H9 (cell line): ENCODE results near the gene FYCO1. TPM values are rescaled to one million over a fixed set of nuclear protein-coding genes. Genes with fewer than 3 reads are reported as not detected.

Source experiments
- DNase-seq: peaks from one replicate; pipeline ENCODE4 v3.0.0-alpha.2; 2017
- H2AFZ ChIP-seq: one replicate; pipeline ENCODE4 v1.6.1; 2013; ENCODE audit warnings: mild to moderate bottlenecking, low read length, control low read depth, moderate library complexity
- H2AK5ac ChIP-seq: 2 replicates; pipeline ENCODE4 v1.6.1; 2013; ENCODE audit warnings: low read length, control low read depth, mixed read lengths; ENCODE audit not compliant: insufficient read length
- H2BK120ac ChIP-seq: one replicate; pipeline ENCODE4 v1.6.1; 2013; ENCODE audit warnings: low read depth, mild to moderate bottlenecking, low read length, control low read depth, inconsistent platforms; ENCODE audit not compliant: poor library complexity, severe bottlenecking
- H2BK12ac ChIP-seq: 2 replicates; pipeline ENCODE4 v1.6.1; 2013; ENCODE audit warnings: low read length, control low read depth, mixed read lengths, low read depth; ENCODE audit not compliant: insufficient read length
- H2BK15ac ChIP-seq: 2 replicates; pipeline ENCODE4 v1.6.1; 2013; ENCODE audit warnings: low read depth, low read length, control low read depth
- H2BK20ac ChIP-seq: one replicate; pipeline ENCODE4 v1.6.1; 2013; ENCODE audit warnings: low read depth, mild to moderate bottlenecking, low read length, control low read depth, inconsistent platforms; ENCODE audit not compliant: poor library complexity, severe bottlenecking
- H2BK5ac ChIP-seq: 2 replicates; pipeline ENCODE4 v1.6.1; 2013; ENCODE audit warnings: low read length, control low read depth, mixed read lengths; ENCODE audit not compliant: insufficient read length
- H3K14ac ChIP-seq: 2 replicates; pipeline ENCODE4 v1.6.1; 2013; ENCODE audit warnings: low read length, control low read depth; ENCODE audit not compliant: insufficient read depth
- H3K18ac ChIP-seq: 2 replicates; pipeline ENCODE4 v1.6.1; 2013; ENCODE audit warnings: low read depth, mild to moderate bottlenecking, mixed read lengths, low read length, control low read depth; ENCODE audit not compliant: insufficient read length
- H3K23ac ChIP-seq: 2 replicates; pipeline ENCODE4 v1.6.1; 2013; ENCODE audit warnings: low read length, control low read depth, mixed read lengths, low read depth; ENCODE audit not compliant: insufficient read length
- H3K23me2 ChIP-seq: 2 replicates; pipeline ENCODE4 v1.6.1; 2013; ENCODE audit warnings: low read depth, mild to moderate bottlenecking, mixed read lengths, low read length, control low read depth; ENCODE audit not compliant: insufficient read length, poor library complexity, severe bottlenecking
- H3K27ac ChIP-seq: 2 replicates; pipeline ENCODE4 v1.5.1; 2013; ENCODE audit warnings: low read length, control low read depth, mixed read lengths, low read depth; ENCODE audit not compliant: insufficient read length
- H3K27me3 ChIP-seq: 2 replicates; pipeline ENCODE4 v1.6.1; 2013; ENCODE audit warnings: low read length, control low read depth, inconsistent platforms; ENCODE audit not compliant: insufficient read depth
- H3K4ac ChIP-seq: 2 replicates; pipeline ENCODE4 v1.6.1; 2013; ENCODE audit warnings: low read depth, mild to moderate bottlenecking, control low read depth, inconsistent platforms, low read length, moderate library complexity
- H3K4me1 ChIP-seq: 2 replicates; pipeline ENCODE4 v1.6.1; 2013; ENCODE audit warnings: low read length, control low read depth, inconsistent platforms; ENCODE audit not compliant: insufficient read depth
- H3K4me2 ChIP-seq: 2 replicates; pipeline ENCODE4 v1.6.1; 2013; ENCODE audit warnings: low read length, control low read depth, mixed read lengths; ENCODE audit not compliant: insufficient read length, insufficient read depth
- H3K56ac ChIP-seq: 2 replicates; pipeline ENCODE4 v1.6.1; 2013; ENCODE audit warnings: low read depth, mild to moderate bottlenecking, mixed read lengths, low read length, control low read depth; ENCODE audit not compliant: insufficient read length
- H3K79me1 ChIP-seq: 2 replicates; pipeline ENCODE4 v1.6.1; 2013; ENCODE audit warnings: low read depth, mild to moderate bottlenecking, moderate library complexity, low read length, control low read depth, inconsistent platforms; ENCODE audit not compliant: insufficient read depth, poor library complexity, severe bottlenecking
- H3K79me2 ChIP-seq: 2 replicates; pipeline ENCODE4 v1.6.1; 2013; ENCODE audit warnings: low read length, control low read depth, inconsistent platforms; ENCODE audit not compliant: insufficient read depth
- H3K9ac ChIP-seq: 2 replicates; pipeline ENCODE4 v1.6.1; 2013; ENCODE audit warnings: low read length, control low read depth, mixed read lengths; ENCODE audit not compliant: insufficient read length; ENCODE audit errors: extremely low read depth
- H3K9me3 ChIP-seq: one replicate; pipeline ENCODE4 v1.6.1; 2013; ENCODE audit warnings: low read depth, low read length, inconsistent platforms; ENCODE audit not compliant: control insufficient read depth
- H3T11ph ChIP-seq: one replicate; pipeline ENCODE4 v1.6.1; 2013; ENCODE audit warnings: mild to moderate bottlenecking, low read length, control low read depth, inconsistent platforms
- H4K20me1 ChIP-seq: one replicate; pipeline ENCODE4 v1.6.1; 2013; ENCODE audit not compliant: control insufficient read depth, insufficient read length, insufficient read depth
- H4K5ac ChIP-seq: 2 replicates; pipeline ENCODE4 v1.6.1; 2013; ENCODE audit warnings: low read depth, mild to moderate bottlenecking, mixed read lengths, low read length, control low read depth; ENCODE audit not compliant: insufficient read length
- H4K8ac ChIP-seq: replicated peaks from 2 replicates; pipeline ENCODE4 v1.6.1; 2013; ENCODE audit warnings: low read length, control low read depth, mixed read lengths, low read depth; ENCODE audit not compliant: insufficient read length
- H4K91ac ChIP-seq: 2 replicates; pipeline ENCODE4 v1.6.1; 2013; ENCODE audit warnings: low read depth, mild to moderate bottlenecking, moderate library complexity, mixed read lengths, low read length, control low read depth; ENCODE audit not compliant: insufficient read length
- H3K27ac Mint-ChIP-seq, 3 experiments: 2 replicates in 2 of 3; 3 replicates in 1 of 3; pipeline ENCODE4 v1.8.0; 2020 to 2021; ENCODE audit warnings: mixed read lengths in 3 of 3, mild to moderate bottlenecking in 1 of 3, moderate library complexity in 1 of 3
- H3K27me3 Mint-ChIP-seq: 2 replicates; pipeline ENCODE4 v1.8.0; 2021; ENCODE audit warnings: low read depth, mild to moderate bottlenecking, moderate library complexity, mixed read lengths
- H3K36me3 Mint-ChIP-seq, 3 experiments: 2 replicates in 2 of 3; 3 replicates in 1 of 3; pipeline ENCODE4 v1.8.0; 2020 to 2021; ENCODE audit warnings: low read depth in 3 of 3, mixed read lengths in 3 of 3; ENCODE audit not compliant: insufficient read depth in 1 of 3
- H3K4me1 Mint-ChIP-seq, 2 experiments: 2 replicates each; pipeline ENCODE4 v1.8.0; 2020; ENCODE audit warnings: mixed read lengths in 2 of 2
- H3K4me3 Mint-ChIP-seq, 2 experiments: 2 replicates in 1 of 2; 3 replicates in 1 of 2; pipeline ENCODE4 v1.8.0; 2020 to 2021; ENCODE audit warnings: mild to moderate bottlenecking in 2 of 2, mixed read lengths in 2 of 2, moderate library complexity in 1 of 2
- H3K9me3 Mint-ChIP-seq, 2 experiments: 2 replicates in 1 of 2; 3 replicates in 1 of 2; pipeline ENCODE4 v1.8.0; 2020; ENCODE audit warnings: mild to moderate bottlenecking in 2 of 2, mixed read lengths in 2 of 2, moderate library complexity in 1 of 2
- CTCF ChIP-seq: fragments of 200-600 bp; sonication (generic); conservative IDR thresholded peaks from 3 replicates; pipeline ENCODE4 v1.8.0; 2021; ENCODE audit warnings: antibody characterized with exemption, mild to moderate bottlenecking
- WGBS: extraction: QIAGEN DNeasy Blood & Tissue Kit; methylation state at CpG from one replicate; pipeline ENCODE4 v1.1.7; 2013; ENCODE audit warnings: missing lambda C conversion rate, low lambda C conversion rate, mixed read lengths; ENCODE audit not compliant: insufficient read length; ENCODE audit errors: extremely low coverage; 5-methylcytosine and 5-hydroxymethylcytosine counted together
- total RNA-seq: library from RNA; stranded (reverse); gene quantifications from 2 replicates; pipeline ENCODE4 v1.2.1, GENCODE V29; 2021

FYCO1 gene
- total RNA-seq, 1 experiment from 2014 or later = 10.4 TPM

DNA sequence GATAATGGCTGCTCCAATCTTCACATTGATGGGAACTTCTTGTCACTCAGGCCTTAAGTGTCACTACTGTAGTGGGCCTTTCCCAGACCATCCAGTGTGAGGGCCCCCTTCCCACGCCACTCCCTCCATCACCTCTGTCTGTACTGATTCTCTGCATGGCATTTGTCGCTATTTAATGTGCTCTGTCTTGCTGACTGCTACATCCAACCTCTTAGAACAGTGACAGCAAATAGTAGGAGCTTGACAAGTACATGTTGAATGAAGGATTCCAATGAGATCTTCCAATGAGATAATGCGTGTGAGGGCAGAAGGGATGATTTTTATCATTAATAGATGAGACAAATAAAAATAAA lies 114.9 kb downstream of the FYCO1 start:
- H2BK20ac ChIP-seq = no peak overlapping the region
- H3K4me2 ChIP-seq = no peak overlapping the region
- no peak overlapping the region for H3K56ac ChIP-seq
- TF ChIP-seq CTCF = no peak
- H3K27ac ChIP-seq = no peak overlapping the region
- Mint-ChIP-seq H3K4me3 (no peak overlapping the region), H3K36me3 (no peaks in the 10 kb centered on the region), H3K27ac (no peak overlapping the region), H3K9me3 (no peaks in the 10 kb centered on the region), H3K27me3 (peaks cover 13% of the 10 kb centered on the region), H3K4me1 (peaks cover 1% of the 10 kb centered on the region in 2 experiments)
- H4K20me1 ChIP-seq = no peaks in the 10 kb centered on the region
- H3K23me2 ChIP-seq = no peaks in the 10 kb centered on the region
- H3K9ac ChIP-seq = no peak overlapping the region
- no peak overlapping the region for H2BK5ac ChIP-seq
- no peak overlapping the region for H4K8ac ChIP-seq
- no peaks in the 10 kb centered on the region for H3K9me3 ChIP-seq
- H4K5ac ChIP-seq = no peak overlapping the region
- no peaks in the 10 kb centered on the region for H3K4me1 ChIP-seq
- H4K91ac ChIP-seq = no peak overlapping the region
- no peak for DNase-seq
- H2AK5ac ChIP-seq = no peak overlapping the region
- no peak overlapping the region for H3K4ac ChIP-seq
- no peaks in the 10 kb centered on the region for H3K79me1 ChIP-seq
- H3K79me2 ChIP-seq = no peaks in the 10 kb centered on the region
- no peaks in the 10 kb centered on the region for H3K27me3 ChIP-seq
- no peak overlapping the region for H2BK120ac ChIP-seq
- H3K18ac ChIP-seq = no peak overlapping the region
- H3K14ac ChIP-seq = no peak overlapping the region
- no peak overlapping the region for H2BK15ac ChIP-seq
- WGBS = no CpG with 5 or more reads among the region's 3 CpGs
- no peak overlapping the region for H2BK12ac ChIP-seq
- no peak overlapping the region for H2AFZ ChIP-seq
- H3T11ph ChIP-seq = no peak overlapping the region
- H3K23ac ChIP-seq = no peak overlapping the region
